Measurements from ENCODE around the gene QSER1.

Gene QSER1

DNA sequence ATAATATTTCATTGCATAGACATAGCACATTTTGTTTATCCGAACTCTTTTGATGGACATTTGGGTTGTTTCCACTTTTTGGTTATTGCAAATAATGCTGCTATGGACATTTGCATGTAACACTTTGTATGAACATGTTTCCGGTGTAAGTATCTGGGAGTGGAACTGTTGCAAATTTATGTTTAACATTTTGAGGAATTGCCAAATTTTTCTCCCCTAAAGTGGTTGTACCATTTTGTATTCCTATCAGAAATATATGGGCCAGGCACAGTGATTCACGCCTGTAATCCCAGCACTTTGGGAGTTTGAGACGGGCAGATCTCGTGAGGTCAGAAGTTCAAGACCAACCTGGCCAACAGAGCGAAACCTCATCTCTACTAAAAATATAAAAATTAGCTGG, 16.0 kb downstream of the QSER1 start:
- peaks cover 0 to 14% (median 0%) of the 10 kb centered on the region in 4 donors for H3K4me1 ChIP-seq
- H3K27ac ChIP-seq = no peak overlapping the region
- no peaks in the 10 kb centered on the region for H3K9me3 ChIP-seq
- intact Hi-C loops (cut with DNase I; ENCODE audit: low total_unique reads) = no loop called here
- DNase-seq = no peak
- TF ChIP-seq, protein P1, sequence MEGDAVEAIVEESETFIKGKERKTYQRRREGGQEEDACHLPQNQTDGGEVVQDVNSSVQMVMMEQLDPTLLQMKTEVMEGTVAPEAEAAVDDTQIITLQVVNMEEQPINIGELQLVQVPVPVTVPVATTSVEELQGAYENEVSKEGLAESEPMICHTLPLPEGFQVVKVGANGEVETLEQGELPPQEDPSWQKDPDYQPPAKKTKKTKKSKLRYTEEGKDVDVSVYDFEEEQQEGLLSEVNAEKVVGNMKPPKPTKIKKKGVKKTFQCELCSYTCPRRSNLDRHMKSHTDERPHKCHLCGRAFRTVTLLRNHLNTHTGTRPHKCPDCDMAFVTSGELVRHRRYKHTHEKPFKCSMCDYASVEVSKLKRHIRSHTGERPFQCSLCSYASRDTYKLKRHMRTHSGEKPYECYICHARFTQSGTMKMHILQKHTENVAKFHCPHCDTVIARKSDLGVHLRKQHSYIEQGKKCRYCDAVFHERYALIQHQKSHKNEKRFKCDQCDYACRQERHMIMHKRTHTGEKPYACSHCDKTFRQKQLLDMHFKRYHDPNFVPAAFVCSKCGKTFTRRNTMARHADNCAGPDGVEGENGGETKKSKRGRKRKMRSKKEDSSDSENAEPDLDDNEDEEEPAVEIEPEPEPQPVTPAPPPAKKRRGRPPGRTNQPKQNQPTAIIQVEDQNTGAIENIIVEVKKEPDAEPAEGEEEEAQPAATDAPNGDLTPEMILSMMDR (IDR thresholded peaks at IDR 0.05) = no peak
- no peak overlapping the region for H3K4me3 ChIP-seq
- H3K27me3 ChIP-seq = no peaks in the 10 kb centered on the region
- H3K36me3 ChIP-seq = no peaks in the 10 kb centered on the region

DNA sequence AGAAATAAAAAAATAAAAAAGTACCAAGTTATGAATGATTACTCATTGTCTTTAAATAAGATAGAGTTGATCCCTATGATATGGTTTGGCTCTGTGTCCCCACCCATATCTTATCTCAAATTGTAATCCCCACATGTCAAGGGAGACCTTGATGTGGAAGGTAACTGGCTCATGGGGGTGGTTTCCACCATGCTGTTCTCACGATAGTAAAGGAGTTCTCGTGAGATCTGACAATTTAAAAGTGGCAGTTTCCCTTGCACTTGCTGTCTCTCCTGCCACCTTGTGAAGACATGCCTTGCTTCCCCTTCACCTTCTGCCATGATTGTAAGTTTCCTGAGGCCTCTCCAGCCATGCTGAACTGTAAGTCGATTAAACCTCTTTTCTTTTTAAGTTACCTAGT, 18.8 kb downstream of the QSER1 start:
- intact Hi-C loops (cut with DNase I; ENCODE audit: low total_unique reads) = no loop called here
- Histone ChIP-seq H3K4me1 (no peaks in the 10 kb centered on the region), H3K27ac (no peak overlapping the region), H3K4me3 (no peak overlapping the region), H3K9me3 (no peaks in the 10 kb centered on the region), H3K27me3 (no peaks in the 10 kb centered on the region), H3K36me3 (no peaks in the 10 kb centered on the region)
- TF ChIP-seq, protein P1 (IDR thresholded peaks at IDR 0.05) = no peak
- no peak for DNase-seq

DNA sequence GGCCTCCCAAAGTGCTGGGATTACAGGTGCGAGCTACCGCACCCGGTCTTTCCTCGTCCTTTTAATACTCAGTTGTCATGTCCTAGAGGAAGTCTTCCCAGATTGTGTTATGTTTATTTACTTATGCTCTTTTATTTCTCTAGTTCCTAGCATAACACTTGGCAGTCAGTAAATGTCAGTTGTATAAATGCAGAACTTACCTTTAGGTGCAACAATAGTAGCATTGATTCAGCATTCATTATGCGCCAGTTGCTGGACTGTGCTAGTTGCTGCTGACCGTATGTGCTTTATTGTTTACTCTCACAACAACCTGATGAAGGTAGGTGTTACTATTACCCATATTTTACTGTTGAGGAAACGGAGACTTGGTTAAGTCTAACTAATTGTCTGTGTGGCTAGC, 20.8 kb downstream of the QSER1 start:
- Histone ChIP-seq H3K36me3 (no peaks in the 10 kb centered on the region), H3K27ac (no peak overlapping the region), H3K27me3 (no peaks in the 10 kb centered on the region), H3K4me3 (no peak overlapping the region), H3K9me3 (no peaks in the 10 kb centered on the region), H3K4me1 (no peaks in the 10 kb centered on the region)
- no peak for DNase-seq
- intact Hi-C loops (cut with DNase I; ENCODE audit: low total_unique reads) = no loop called here
- TF ChIP-seq, protein P1 (IDR thresholded peaks at IDR 0.05) = no peak

DNA sequence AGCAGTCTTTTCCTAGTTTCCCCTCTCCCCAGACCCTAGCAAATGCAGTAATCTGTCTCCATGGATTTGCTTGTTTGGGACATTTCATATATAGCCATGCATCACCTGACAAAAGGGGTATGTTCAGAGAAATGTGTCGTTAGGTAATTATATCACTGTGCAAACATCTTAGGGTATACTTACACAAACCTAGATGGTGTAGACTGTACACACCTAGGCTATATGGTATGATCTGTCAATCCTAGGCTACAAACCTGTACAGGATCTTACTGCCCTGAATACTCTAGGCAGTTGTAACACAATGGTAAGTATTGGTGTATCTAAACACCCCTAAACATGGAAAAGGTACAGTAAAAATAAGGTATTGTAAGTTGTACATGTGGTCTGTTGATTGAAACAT, 23.8 kb downstream of the QSER1 start:
- no peak for DNase-seq
- Histone ChIP-seq H3K4me3 (no peak overlapping the region), H3K36me3 (no peaks in the 10 kb centered on the region), H3K27me3 (no peaks in the 10 kb centered on the region), H3K4me1 (no peaks in the 10 kb centered on the region), H3K27ac (no peak overlapping the region), H3K9me3 (no peaks in the 10 kb centered on the region)
- intact Hi-C loops (cut with DNase I; ENCODE audit: low total_unique reads) = no loop called here
- TF ChIP-seq, protein P1 (IDR thresholded peaks at IDR 0.05) = no peak

DNA sequence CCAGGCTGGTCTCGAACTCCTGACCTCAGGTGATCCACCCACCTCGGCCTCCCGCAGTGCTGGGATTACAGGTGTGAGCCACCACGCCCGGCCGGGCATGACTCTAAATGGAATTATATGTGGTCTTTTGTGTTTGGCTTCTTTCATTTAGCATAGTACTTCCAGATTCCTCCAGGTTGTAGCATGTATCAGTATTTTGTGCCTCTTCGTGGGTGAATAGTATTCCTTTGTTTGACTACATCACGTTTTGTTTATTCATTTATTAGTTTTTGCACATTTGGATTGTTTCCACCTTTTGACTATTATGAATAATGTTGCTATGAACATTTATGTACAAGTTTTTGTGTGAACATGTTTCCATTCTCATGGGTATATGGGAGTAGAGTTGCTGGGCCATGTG, 24.4 kb downstream of the QSER1 start:
- Histone ChIP-seq H3K27ac (no peak overlapping the region), H3K27me3 (no peaks in the 10 kb centered on the region), H3K4me1 (no peaks in the 10 kb centered on the region), H3K9me3 (no peaks in the 10 kb centered on the region), H3K36me3 (no peaks in the 10 kb centered on the region), H3K4me3 (no peak overlapping the region)
- DNase-seq = no peak
- TF ChIP-seq, protein P1 (IDR thresholded peaks at IDR 0.05) = no peak
- intact Hi-C loops (cut with DNase I; ENCODE audit: low total_unique reads) = no loop called here

DNA sequence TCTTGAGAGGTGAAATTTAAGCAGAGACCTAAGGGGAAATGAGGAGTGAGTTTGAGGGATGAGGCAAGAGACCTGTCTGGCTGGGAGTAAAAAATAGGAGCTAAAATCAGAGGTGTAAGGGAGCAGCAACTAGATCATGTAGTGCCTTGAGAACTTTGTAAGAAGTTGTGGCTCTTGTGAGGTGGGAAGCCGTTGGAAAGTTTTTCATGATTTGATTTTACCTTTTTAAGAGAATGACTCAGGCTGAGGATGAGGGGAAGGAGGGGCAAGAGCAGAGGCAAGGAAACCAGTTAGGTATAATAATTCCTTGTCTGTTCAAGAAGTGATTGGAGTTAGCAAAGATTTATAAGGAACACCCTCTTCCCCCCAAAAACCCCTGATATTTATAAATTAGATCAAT, 25.8 kb downstream of the QSER1 start:
- DNase-seq = no peak
- intact Hi-C loops (cut with DNase I; ENCODE audit: low total_unique reads) = no loop called here
- Histone ChIP-seq H3K36me3 (no peaks in the 10 kb centered on the region), H3K27me3 (no peaks in the 10 kb centered on the region), H3K9me3 (no peaks in the 10 kb centered on the region), H3K4me3 (no peak overlapping the region), H3K27ac (no peak overlapping the region), H3K4me1 (no peaks in the 10 kb centered on the region)
- TF ChIP-seq, protein P1 (IDR thresholded peaks at IDR 0.05) = no peak

All from tibial artery (tissue), 4 donors.